ENCODE data around the gene LPAR4.
"Not testable (repeated sequence)": the region's sequence is repeated elsewhere in the genome, so short reads cannot be mapped to it uniquely, and the experiment has no call there.

LPAR4 gene, protein sequence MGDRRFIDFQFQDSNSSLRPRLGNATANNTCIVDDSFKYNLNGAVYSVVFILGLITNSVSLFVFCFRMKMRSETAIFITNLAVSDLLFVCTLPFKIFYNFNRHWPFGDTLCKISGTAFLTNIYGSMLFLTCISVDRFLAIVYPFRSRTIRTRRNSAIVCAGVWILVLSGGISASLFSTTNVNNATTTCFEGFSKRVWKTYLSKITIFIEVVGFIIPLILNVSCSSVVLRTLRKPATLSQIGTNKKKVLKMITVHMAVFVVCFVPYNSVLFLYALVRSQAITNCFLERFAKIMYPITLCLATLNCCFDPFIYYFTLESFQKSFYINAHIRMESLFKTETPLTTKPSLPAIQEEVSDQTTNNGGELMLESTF

DNA sequence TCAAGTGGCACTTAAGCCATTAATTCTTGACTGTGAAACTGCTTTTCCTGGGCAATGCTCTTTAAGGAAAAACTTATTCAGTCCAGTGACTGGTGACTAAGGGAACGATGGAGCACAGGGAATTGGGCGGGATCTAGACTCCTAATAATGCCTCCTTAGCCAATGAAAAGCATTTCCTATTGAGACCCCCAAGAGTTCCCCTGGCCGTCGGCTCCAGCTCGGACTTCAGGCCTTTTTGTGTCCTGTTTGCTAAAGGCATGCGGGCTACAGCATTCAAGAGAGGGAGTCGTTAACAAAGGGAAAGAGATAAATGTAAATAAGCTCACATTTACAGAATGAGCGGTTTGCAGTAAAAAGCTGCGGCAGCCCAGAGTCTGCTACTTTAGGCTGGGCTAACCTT lies at the start of gene LPAR4:
TSS of gene LPAR4 (plus strand) at position 232 of the 400 bp plus-strand sequence. CDS start 7,150 bp downstream, outside the sequence.
- no peak for DNase-seq

DNA sequence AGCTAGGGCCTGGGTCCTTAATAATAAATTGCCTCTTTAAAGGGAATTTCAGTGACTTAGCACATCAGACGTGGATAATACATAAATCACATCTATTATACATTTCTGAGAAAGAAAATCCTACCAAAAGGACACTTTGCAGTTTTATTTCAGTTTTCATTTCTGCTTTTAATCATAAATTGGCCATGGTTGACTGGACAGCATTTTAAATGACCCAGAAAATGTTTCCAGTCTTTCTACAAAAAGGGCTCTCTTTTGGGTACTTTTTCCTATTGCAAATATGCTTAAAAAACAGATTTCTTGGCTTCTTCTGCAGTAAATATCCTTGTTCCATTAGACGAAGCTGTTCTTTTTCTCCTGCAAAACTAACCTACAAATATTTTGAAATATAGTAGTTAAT lies 41.4 kb upstream of the LPAR4 start:
- DNase-seq, result no peak

DNA sequence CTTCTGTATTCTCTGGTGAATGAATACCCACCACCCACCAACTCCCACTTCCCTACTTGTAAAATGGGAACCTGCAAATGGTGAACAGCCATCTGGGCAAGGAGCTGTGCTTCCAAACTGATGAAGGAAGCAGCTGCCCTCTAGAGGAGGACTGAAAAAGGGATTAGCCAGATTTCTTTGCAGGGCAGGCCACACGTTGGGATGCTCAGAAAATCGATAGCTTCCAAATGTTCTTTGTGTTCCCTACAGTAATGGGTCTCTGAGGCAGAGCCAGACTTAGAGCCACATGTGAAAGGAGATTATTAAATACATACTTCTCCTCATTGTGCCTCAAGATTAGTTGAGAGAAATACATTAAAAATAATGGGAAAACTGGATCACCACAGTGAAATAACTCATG lies 39.3 kb upstream of the LPAR4 start:
- no peak for DNase-seq

DNA sequence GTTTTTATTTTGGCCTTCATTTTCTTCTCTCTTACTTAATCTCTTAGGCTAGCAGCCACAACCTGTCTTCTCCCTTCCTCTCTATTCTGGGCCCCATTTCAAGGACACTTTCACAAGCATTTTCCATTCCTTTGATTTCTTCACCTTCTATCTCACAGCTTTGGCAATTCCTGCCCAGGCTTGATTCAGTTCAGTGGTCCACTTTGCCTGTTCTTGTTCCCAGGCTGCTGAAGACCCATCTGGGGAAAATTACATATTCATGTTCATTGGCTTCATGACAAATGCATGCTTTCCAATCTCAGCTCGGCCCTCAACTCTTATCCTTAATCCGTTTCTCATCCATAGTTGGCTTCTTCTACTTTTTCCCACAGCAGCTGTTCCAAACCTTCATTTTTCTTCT lies 38.7 kb upstream of the LPAR4 start:
- no peak for DNase-seq

DNA sequence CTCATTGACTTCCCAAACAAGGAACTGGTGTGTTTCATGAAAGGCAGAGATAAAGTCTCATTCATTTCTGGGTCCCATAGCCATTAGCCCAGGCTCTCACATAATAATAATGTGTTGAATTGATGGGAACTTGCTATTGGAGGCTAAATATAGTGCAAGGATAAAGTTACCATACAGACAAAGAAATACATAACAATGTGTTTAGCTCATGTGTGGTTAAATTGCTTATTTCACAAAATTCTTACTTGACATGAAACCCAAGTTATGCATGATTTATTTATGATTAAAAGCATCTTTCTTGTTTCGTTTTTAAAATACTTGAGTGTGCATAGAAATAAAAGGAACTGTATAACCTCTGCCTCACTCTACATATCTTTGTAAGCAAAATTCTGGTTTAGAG lies 37.3 kb upstream of the LPAR4 start:
- DNase-seq, result no peak

DNA sequence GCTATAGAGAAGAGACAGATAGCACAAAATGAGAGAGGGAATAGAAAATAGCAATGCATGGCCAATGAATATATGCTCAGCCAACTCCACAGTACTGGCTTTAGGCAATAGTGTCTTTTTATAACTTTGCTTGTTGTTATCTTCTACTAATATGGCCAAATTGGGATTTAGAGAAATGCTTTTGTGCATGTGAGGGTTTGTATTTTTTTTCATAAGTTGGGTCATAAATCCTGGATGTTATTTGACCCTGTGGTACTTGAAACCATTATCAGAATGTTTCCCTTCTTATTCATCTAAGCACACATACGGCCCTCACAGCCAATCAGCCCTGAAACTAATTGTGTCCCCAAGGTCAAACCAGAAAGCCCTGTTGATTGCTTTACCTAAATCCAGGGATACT lies 35.2 kb upstream of the LPAR4 start:
- no peak for DNase-seq

DNA sequence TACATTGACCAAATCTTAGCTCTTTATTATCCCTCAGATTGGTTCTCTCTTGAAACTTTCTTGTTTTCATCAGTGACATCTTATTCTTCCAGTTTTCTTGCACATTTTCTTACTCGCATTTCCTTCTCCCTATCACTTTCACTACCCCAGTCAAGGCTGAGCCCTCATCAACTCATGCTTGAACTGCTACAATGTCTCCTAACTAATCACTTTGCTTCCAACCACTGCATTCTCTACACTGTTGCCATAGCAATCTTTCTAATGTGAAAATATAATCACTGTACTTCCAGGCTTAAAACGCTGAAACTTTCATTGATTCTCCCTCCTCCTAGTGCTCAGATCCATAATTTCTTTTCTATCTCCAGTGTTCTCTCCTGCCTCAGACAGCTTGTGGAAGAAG lies 22.2 kb upstream of the LPAR4 start:
- no peak for DNase-seq

DNA sequence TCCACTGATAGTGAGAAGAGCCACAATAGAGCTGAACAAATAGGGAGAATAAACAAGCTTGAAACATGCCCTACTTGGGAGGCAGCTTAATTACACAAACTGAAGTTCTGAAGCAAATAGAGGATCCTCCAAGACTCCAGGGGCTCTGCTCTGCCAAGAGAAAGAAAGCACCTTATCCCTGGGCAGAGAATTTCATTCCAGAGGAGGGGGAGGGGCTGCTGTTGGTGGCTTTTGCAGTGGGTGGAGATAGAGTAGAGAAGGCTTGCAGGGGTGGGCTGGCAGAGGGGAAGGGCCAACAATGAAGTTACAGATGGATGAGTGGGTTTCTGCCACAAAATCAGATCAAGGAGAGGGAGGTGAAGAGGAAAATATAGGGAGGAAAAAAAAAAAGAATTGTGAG lies 1.0 kb upstream of the LPAR4 start:
- no peak for DNase-seq

DNA sequence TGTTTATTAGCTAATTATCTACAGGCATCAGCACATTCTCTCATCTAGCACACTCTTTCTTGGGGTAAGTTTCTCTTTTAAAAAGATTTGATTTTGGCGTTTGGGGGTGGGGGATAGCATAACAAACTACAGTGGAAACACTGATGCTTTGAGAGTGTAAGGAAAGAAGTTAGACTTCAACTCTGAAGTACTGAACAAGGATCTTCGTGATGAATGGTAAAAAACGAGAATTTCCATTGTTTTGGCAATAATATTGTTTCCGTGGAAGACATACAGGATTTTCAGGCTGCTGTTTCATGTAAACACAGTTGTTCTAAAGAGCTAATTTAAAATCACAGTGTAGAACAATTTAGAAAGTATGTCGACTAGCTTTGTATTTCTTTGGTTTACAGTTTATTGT lies 451 bp downstream of the LPAR4 start:
- no peak for DNase-seq

DNA sequence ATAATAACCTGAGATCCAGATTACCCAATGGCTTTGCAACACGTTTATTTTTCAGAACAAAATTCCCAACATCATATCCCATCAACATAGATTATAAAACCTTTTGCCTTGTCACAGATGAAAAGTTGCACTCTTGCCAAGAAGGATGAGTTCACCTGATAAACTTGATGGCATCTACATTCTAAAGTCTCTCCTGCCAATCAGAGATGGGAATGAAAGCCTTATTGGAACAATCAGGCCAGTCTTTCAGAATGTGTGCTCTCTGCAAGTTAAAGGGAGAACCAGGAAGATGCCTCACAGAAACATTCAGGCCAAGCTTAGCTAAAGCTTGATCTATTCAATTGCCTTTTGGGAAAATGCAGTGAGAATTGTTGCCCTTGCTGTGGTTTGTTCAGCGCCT lies 1.3 kb downstream of the LPAR4 start:
- DNase-seq, result no peak

DNA sequence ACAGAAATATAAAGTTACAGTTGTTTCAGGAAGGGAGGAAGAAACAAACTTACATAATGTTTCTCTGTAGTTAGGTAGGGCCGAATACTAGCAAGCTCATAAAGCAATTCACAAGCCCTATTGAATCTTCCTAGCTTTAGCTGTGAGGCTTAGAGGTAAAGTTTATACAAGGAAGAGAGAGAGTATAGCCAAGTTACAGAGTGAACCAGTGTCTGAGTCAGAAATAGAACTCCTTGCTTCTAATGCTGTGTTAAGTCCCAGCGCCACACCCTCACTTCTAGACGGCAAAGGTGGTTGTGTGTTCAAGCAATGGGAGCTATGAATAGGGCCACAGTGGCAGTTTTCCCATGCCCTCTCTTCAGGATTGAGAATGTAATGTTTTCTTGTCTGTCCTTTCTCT lies 6.1 kb downstream of the LPAR4 start:
- no peak for DNase-seq

DNA sequence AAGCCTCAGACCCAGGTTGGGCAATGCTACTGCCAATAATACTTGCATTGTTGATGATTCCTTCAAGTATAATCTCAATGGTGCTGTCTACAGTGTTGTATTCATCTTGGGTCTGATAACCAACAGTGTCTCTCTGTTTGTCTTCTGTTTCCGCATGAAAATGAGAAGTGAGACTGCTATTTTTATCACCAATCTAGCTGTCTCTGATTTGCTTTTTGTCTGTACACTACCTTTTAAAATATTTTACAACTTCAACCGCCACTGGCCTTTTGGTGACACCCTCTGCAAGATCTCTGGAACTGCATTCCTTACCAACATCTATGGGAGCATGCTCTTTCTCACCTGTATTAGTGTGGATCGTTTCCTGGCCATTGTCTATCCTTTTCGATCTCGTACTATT lies 7.4 kb downstream of the LPAR4 start:
- DNase-seq, result no peak

DNA sequence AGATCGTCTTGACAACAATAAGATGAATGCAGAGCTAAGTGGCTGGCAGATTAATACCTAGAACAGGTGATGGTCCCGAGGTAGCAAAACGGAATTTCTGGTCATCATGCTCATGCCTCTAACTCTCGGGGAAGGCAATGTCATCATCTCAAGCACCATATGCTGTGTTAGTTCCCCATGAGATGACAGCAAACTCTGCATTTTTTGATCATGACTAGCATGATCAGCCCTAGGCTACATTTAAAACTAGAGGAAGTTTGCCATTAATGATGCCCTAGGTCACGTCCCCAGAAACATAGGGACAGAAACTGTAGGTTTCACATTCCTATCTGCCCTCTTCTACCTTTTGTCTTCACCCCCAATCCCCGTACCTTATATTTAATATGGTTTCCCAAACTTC lies 11.6 kb downstream of the LPAR4 start:
- DNase-seq, result no peak

DNA sequence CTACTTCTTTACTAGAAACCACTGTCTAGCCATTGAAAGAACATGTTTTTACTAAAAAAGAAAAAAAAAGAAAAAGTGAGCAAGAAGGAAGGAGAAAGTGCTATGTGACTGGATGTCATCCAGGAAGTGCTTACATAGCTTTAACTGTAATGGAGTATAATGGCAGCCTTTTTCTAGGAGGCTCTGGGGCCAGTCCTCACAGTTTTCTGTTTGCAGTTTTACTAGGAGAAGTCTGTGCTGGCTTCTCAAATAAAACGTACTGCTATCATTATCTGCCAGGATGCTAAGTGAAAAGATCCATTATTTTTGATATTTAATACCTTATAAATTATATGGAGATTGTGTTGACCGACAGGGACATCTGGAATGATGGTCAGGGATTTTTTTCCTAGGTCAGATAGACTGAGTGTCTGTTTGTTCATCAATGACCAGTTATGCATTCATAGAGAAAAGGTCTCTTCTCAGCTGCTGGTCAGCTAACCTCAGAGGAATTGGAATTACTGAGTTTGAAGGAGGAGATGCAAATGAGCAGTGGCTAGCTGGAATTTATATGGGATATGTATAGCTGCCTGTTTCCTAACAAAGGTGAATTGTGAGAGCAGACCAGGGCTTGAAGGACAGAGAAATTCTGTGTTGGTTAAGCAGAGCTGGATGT lies 21.7 kb downstream of the LPAR4 start:
- no peak for DNase-seq

DNA sequence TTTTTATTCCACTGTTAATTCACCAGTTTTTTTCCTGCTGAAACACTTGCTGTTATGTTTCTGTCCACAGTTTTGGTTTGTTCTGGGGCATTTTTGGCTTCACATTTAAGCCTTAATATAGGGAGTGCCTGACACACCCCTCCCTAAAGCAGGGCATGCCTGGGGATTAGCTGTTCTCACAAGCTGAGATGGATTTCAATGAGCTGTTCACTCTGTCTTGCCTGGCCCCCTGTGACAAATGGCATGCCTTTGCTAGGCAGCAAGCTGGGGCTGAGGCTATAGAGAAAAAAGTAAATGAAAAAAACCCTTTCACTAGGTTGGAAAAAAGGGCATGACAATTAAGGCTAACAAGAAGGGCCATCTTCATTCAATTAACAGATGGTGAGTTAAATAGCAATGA lies 22.4 kb downstream of the LPAR4 start:
- no peak for DNase-seq

DNA sequence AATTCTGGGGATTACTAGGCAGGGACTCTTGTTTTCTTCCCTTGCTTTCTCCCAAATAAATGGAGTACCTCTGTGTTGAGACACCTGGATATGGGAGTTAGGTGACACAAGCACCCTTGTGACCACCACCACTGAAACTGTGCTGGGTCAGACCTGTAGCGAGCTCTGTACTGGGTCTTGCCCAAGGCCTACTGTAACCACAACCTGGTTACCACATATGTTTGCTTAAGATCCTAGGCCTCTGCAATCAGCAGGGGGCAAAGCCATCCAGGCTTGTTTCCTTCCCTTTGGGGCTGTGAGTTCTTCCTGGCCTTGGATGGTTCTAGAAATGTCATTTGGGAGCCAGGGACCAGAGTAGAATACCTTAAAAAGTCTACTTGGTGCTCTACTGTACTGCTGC lies 49.4 kb downstream of the LPAR4 start:
- no peak for DNase-seq

DNA sequence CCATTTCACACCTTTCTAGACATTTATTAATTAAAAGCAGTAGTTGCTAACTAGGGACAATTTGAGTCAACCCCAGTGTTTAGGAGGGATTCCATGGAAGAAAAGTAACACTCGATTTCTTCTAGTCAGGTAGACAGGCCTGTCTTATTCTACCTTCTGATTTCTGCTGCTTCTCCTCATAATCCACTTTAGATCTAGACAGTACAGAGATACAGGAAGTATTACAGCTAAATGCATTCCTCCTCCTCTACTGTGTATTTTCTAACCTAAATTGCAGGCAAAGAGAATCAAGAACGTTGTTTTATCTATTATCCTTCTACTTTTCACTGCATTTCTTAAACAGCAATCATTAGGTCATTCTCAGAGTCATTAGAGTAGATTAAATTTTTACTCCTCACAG lies 52.6 kb downstream of the LPAR4 start:
- DNase-seq, result no peak

DNA sequence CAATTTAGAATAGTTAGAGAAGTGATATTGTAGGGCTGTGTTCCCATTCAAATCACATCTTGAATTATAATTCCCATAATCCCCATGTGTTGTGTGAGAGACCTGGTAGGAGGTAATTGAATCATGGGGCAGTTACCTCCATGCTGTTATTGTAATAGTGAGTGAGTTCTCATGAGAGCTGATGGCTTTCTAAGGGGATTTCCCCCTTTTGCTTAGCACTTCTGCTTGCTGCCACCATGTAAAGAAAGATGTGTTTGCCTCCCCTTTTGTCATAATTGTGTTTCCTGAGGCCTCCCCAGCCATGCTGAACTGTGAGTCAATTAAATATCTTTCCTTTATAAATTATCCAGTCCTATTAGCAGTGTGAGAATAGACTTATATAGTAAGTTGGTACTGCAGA lies 53.2 kb downstream of the LPAR4 start:
- no peak for DNase-seq

DNA sequence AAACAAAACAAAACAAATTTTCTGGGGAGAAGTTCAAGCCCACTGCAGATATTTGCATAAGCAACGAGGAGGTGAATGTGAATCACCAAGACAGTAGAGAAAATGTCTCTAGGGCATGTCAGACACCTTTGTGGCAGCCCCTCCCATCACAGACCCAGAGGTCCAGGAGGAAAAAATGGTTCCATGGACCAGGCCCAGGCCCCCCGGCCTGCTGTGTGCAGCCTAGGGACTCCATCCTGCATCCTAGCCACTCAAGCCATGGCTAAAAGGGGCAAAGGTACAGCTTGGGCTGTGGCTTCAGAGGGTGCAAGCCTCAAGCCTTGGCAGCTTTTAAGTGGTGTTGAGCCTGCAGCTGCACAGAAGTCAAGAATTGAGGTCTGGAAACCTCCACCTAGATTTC lies 54.0 kb downstream of the LPAR4 start:
- no peak for DNase-seq

DNA sequence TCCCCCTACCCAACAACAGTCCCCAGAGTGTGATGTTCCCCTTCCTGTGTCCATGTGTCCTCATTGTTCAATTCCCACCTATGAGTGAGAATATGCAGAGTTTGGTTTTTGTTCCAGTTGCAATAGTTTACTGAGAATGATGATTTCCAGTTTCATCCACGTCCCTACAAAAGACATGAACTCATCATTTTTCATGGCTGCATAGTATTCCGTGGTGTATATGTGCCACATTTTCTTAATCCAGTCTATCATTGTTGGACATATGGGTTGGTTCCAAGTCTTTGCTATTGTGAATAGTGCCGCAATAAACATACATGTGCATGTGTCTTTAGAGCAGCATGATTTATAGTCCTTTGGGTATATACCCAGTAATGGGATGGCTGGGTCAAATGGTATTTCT lies 55.0 kb downstream of the LPAR4 start:
- DNase-seq, result not testable (repeated sequence)

All from CD4-positive, alpha-beta T cell treated with Interleukin-6 for 4 hours (primary cell).